HG03378 (cell line): ENCODE results near the gene MS4A4A.

Experiments used
- ATAC-seq: cut with Tn5 transposase; IDR thresholded peaks from one replicate; pipeline ENCODE4 v1.9.1; 2021; ENCODE audit warnings: mild to moderate bottlenecking, moderate library complexity; ENCODE audit not compliant: unreplicated experiment

Gene MS4A4A

DNA sequence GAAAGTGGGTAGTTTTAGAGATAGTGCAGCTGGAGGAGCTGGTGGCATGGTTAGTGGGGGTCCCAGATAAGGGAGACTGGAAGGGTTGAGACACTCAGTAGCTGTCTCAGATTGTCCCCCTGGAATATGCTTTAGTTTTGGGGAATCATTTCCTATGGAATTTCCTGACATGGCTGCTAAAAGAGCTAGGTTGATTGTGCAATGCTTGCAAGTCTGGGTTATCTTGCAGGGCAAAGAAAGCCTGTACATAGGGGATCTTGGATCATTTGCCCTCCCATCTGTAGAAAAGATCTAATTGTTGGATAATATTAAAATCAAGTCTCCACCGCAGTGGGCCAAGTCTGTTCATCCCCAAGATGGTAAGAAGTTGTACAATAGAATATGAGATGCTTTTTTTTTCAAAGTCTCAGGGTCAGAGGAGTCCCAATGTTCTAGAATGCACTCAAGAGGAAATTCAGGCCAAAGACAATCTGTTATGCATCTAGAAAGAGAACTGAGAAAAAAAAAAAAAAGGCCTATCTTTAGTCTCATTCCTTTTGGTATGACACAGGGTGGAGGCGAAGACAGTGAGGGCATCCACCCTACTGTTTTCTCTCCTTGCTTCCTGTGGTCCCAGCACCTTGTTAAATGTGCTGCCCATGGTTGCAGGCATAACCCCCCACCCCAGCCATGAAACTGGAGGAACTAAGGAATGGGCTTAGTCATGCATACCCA lies 66.8 kb downstream of the MS4A4A start:
- no peak for ATAC-seq

- ATAC-seq = no peak
Observed at GRCh38 chr11:60348116-60348515, 67.7 kb downstream of the MS4A4A start.

- ATAC-seq = no peak
Observed at GRCh38 chr11:60349990-60350389, 69.5 kb downstream of the MS4A4A start.

- no peak for ATAC-seq
Observed at GRCh38 chr11:60357771-60358170, 77.3 kb downstream of the MS4A4A start.
